HCT116 (cell line): Measurements from ENCODE around the gene PRR23E. TPM values are rescaled to one million over a fixed set of nuclear protein-coding genes. Genes with fewer than 3 reads are reported as not detected.

Experiments
- ATAC-seq: fragments of 200-7000 bp; cut with Tn5 transposase; 2 replicates; pipeline ENCODE4 v1.9.1; 2020; ENCODE audit warnings: mild to moderate bottlenecking, moderate library complexity
- Bru-seq: library from RNA; stranded (reverse); fragments of 400-500 nt; gene quantifications from one replicate; lab custom pipeline; 2021; lab: Mats Ljungman, UMichigan
- BruChase-seq, 2 experiments: library from RNA; stranded (reverse); fragments of 400-500 nt; gene quantifications; one replicate each; lab custom pipeline; 2021; lab: Mats Ljungman, UMichigan
- BruUV-seq: library from RNA; stranded (reverse); fragments of 400-500 nt; replicated peaks from 2 replicates; lab custom pipeline; 2021; lab: Mats Ljungman, UMichigan
- CTCF ChIA-PET: fragments of 300-600 bp; sonication (Branson Sonifier 250); formaldehyde crosslinking; loops from one replicate; lab custom pipeline; 2021; ENCODE audit warnings: antibody characterized with exemption; lab: Charles Lee
- POLR2A ChIA-PET: fragments of 300-600, 350-600 bp; sonication (Branson Sonifier 250); formaldehyde crosslinking; loops from one replicate; lab custom pipeline; 2021; ENCODE audit warnings: antibody characterized with exemption; lab: Charles Lee
- RAD21 ChIA-PET, 2 experiments: fragments of 300-600 bp; sonication (Branson Sonifier 250); formaldehyde crosslinking; loops; one replicate each; lab custom pipeline; 2023; ENCODE audit warnings: low total read pairs in 2 of 2; ENCODE audit not compliant: uncharacterized antibody in 2 of 2, unreplicated experiment in 2 of 2, low non-redundant PET in 1 of 2; lab: Charles Lee
- DNase-seq: peaks from one replicate; pipeline ENCODE4 v3.0.0-alpha.2; 2010; ENCODE audit warnings: low read depth, low spot score
- H2AFZ ChIP-seq: fragments of 200-600 bp; shearing (Covaris generic), sonication (generic); 2 replicates; pipeline ENCODE4 v1.6.1; 2017; ENCODE audit warnings: low read depth, mixed run types, mixed read lengths, antibody characterized with exemption, low read length; ENCODE audit not compliant: poor library complexity, severe bottlenecking
- H3K27ac ChIP-seq: 2 replicates; pipeline ENCODE4 v1.5.1; 2012; ENCODE audit warnings: low read depth, low read length
- H3K27me3 ChIP-seq: fragments of 200-600 bp; sonication (generic); 2 replicates; pipeline ENCODE4 v1.6.1; 2016; ENCODE audit warnings: mixed run types, low read length, mixed read lengths; ENCODE audit not compliant: insufficient read depth
- H3K36me3 ChIP-seq, 2 experiments: fragments of 200-500 bp in 1 of 2; fragments of 200-600 bp in 1 of 2; sonication (Bioruptor generic) in 1 of 2; sonication (generic) in 1 of 2; 2 replicates each; pipeline versions ENCODE4 v1.5.1 to v1.6.1; 2014 to 2016; ENCODE audit warnings: low read length in 2 of 2, inconsistent platforms in 1 of 2, mixed read lengths in 1 of 2, mixed run types in 1 of 2; ENCODE audit not compliant: insufficient read depth in 2 of 2, control insufficient read depth in 1 of 2
- H3K4me1 ChIP-seq, 2 experiments: fragments of 200-600 bp in 1 of 2; sonication (generic) in 1 of 2; 2 replicates each; pipeline versions ENCODE4 v1.5.1 to v1.6.1; 2012 to 2017; ENCODE audit warnings: low read length in 2 of 2, inconsistent platforms in 1 of 2, mild to moderate bottlenecking in 1 of 2, mixed read lengths in 1 of 2, mixed run types in 1 of 2, moderate library complexity in 1 of 2; ENCODE audit not compliant: insufficient read depth in 2 of 2, control insufficient read depth in 1 of 2
- H3K4me2 ChIP-seq: fragments of 200-600 bp; sonication (generic); 2 replicates; pipeline ENCODE4 v1.6.1; 2017; ENCODE audit warnings: mixed run types, low read length, mixed read lengths
- H3K4me3 ChIP-seq, 2 experiments: fragments of 200-600 bp in 1 of 2; sonication (generic) in 1 of 2; replicated peaks in 1 of 2; 2 replicates each; pipeline ENCODE4 v1.5.1; 2011 to 2016; ENCODE audit warnings: low read length in 2 of 2, control low read depth in 1 of 2, low read depth in 1 of 2, mild to moderate bottlenecking in 1 of 2, mixed read lengths in 1 of 2, mixed run types in 1 of 2
- H3K79me2 ChIP-seq: fragments of 200-600 bp; sonication (generic); 2 replicates; pipeline ENCODE4 v1.6.1; 2017; ENCODE audit warnings: mild to moderate bottlenecking, mixed run types, low read length, moderate library complexity, mixed read lengths; ENCODE audit not compliant: insufficient read depth
- H3K9ac ChIP-seq: fragments of 200-600 bp; sonication (generic); 2 replicates; pipeline ENCODE4 v1.6.1; 2016; ENCODE audit warnings: low read length, mixed read lengths
- H3K9me2 ChIP-seq: fragments of 200-600 bp; sonication (generic), shearing (Covaris generic); 2 replicates; pipeline ENCODE4 v1.6.1; 2017; ENCODE audit warnings: mixed run types, mild to moderate bottlenecking, moderate library complexity; ENCODE audit not compliant: insufficient read depth
- H3K9me3 ChIP-seq, 2 experiments: fragments of 200-500 bp in 1 of 2; fragments of 200-600 bp in 1 of 2; sonication (Bioruptor generic) in 1 of 2; sonication (generic) in 1 of 2; 2 replicates each; pipeline ENCODE4 v1.6.1; 2014 to 2017; ENCODE audit warnings: low read length in 2 of 2, mixed read lengths in 2 of 2, inconsistent platforms in 1 of 2, low read depth in 1 of 2, mild to moderate bottlenecking in 1 of 2, mixed run types in 1 of 2, moderate library complexity in 1 of 2; ENCODE audit not compliant: control insufficient read depth in 1 of 2, insufficient read depth in 1 of 2
- H4K20me1 ChIP-seq: fragments of 200-600 bp; sonication (generic), shearing (Covaris generic); 2 replicates; pipeline ENCODE4 v1.6.1; 2017; ENCODE audit warnings: mixed run types, mild to moderate bottlenecking, moderate library complexity; ENCODE audit not compliant: insufficient read depth
- EGR1 ChIP-seq: IDR thresholded peaks from 2 replicates; pipeline ENCODE4 v1.6.1; 2012; ENCODE audit warnings: low read depth
- intact Hi-C: fragments of 100-400 bp; cut with micrococcal nuclease; formaldehyde crosslinking; loops from 2 replicates; pipeline ENCODE4 v1.10.0; 2022
- long read RNA-seq: library from polyadenylated mRNA; unstranded; transcript quantifications from one replicate; pipeline ENCODE4 v2.0.0, GENCODE V29; 2021; ENCODE audit not compliant: unreplicated experiment
- polyA plus RNA-seq: library from polyadenylated mRNA; unstranded; fragments of >200 nt; gene quantifications from 2 replicates; pipeline ENCODE4 v1.2.1, GENCODE V29; 2012; ENCODE audit warnings: missing spikeins
- total RNA-seq: library from RNA; stranded (reverse); gene quantifications from one replicate; pipeline ENCODE4 v1.2.1, GENCODE V29; 2021; ENCODE audit not compliant: unreplicated experiment
- TF ChIP-seq, protein P1 (sequence below): IDR thresholded peaks from 2 replicates; pipeline ENCODE4 v1.6.1; 2012; ENCODE audit warnings: low read depth
- TF ChIP-seq, protein P2 (sequence below): IDR thresholded peaks from 2 replicates; pipeline ENCODE4 v1.6.1; 2012

Gene PRR23E, protein sequence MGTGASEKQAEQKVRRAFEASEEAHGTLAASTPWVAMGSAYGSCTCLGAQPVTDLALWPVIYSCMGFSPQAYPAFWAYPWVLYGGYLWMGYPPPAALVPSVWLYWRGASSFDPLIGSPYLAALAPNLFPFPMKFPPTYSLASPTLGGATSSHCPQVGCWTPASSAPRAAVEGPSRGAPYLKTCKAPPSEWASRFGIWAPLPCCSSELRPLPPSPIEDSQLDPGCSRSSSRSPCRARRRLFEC
- total RNA-seq, result not detected
- polyA plus RNA-seq, result not detected in 2 replicates
- Bru-seq, nascent RNA, result not detected
- not detected for BruChase-seq, experiment 1, labeled RNA remaining after a 6-hour chase
- not detected for BruChase-seq, experiment 2, labeled RNA remaining after a 2-hour chase
- long read RNA-seq, result 0 reads

DNA sequence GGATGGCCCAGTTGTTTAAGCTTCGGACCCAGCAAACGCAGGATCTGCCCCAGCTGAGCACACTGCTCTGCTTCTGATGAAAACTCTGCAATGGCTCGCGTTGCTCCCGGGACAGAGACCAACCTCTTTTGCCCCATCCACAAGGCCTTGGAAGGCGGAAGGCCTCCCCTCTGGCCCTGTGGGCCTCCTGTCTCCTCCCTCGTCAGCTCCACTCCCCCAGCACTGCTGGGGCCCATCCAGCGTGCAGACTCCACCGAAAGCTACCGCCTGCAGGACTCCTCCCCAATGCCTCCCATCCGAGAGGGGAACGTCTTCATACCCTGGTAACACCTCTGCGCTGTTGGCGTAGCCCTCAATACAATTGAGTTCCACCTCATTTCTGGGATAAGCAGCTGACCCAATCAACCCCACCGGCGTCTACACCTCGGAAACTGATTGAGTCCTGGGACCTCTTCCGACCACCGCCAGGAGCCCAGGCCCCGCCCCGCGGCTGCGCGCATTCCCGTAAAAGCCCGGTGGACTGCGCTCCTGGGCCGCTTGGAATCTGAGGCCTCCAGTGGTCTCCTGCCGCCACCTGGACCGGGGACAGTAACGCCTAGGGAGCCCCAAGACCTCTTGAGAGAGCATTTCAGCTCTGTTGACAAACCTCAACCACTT lies at the start of gene PRR23E:
PRR23E (plus strand) TSS at position 556 of the 657 bp plus-strand sequence. CDS start 3,555 bp downstream, outside the sequence.
- ChIA-PET POLR2A (no interaction called here), CTCF (no interaction called here), RAD21 (no interaction called here)
- Histone ChIP-seq H3K27me3 (no peaks in the 10 kb centered on the region), H3K27ac (no peak within 1 kb of the TSS), H2AFZ (no peak within 1 kb of the TSS), H3K4me3 (no peak within 1 kb of the TSS), H3K4me2 (no peak within 1 kb of the TSS), H3K9ac (no peak within 1 kb of the TSS), H4K20me1 (no peaks in the 10 kb centered on the region), H3K4me1 (no peaks in the 10 kb centered on the region), H3K9me2 (no peaks in the 10 kb centered on the region), H3K79me2 (no peaks in the 10 kb centered on the region), H3K36me3 (no peaks in the 10 kb centered on the region), H3K9me3 (peaks cover 0 to 7% of the 10 kb centered on the region in 2 experiments; a peak in 1 of 4 replicates)
- TF ChIP-seq, protein P1, sequence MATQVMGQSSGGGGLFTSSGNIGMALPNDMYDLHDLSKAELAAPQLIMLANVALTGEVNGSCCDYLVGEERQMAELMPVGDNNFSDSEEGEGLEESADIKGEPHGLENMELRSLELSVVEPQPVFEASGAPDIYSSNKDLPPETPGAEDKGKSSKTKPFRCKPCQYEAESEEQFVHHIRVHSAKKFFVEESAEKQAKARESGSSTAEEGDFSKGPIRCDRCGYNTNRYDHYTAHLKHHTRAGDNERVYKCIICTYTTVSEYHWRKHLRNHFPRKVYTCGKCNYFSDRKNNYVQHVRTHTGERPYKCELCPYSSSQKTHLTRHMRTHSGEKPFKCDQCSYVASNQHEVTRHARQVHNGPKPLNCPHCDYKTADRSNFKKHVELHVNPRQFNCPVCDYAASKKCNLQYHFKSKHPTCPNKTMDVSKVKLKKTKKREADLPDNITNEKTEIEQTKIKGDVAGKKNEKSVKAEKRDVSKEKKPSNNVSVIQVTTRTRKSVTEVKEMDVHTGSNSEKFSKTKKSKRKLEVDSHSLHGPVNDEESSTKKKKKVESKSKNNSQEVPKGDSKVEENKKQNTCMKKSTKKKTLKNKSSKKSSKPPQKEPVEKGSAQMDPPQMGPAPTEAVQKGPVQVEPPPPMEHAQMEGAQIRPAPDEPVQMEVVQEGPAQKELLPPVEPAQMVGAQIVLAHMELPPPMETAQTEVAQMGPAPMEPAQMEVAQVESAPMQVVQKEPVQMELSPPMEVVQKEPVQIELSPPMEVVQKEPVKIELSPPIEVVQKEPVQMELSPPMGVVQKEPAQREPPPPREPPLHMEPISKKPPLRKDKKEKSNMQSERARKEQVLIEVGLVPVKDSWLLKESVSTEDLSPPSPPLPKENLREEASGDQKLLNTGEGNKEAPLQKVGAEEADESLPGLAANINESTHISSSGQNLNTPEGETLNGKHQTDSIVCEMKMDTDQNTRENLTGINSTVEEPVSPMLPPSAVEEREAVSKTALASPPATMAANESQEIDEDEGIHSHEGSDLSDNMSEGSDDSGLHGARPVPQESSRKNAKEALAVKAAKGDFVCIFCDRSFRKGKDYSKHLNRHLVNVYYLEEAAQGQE, result no peak
- no peak for TF ChIP-seq EGR1
- TF ChIP-seq, protein P2, sequence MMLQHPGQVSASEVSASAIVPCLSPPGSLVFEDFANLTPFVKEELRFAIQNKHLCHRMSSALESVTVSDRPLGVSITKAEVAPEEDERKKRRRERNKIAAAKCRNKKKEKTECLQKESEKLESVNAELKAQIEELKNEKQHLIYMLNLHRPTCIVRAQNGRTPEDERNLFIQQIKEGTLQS, result no peak
- DNase-seq, result no peak
- no TSS peak for BruUV-seq
- no peak for ATAC-seq
- intact Hi-C loops, result no loop called here
